Measurements from ENCODE around the gene RNPEP. TPM values are rescaled to one million over a fixed set of nuclear protein-coding genes. Genes with fewer than 3 reads are reported as not detected.
A peak's percentile ranks its signal among the peaks of the same experiment; 100 is the strongest.

RNPEP gene
- polyA plus RNA-seq, 1 experiment, result 89.0 TPM

DNA sequence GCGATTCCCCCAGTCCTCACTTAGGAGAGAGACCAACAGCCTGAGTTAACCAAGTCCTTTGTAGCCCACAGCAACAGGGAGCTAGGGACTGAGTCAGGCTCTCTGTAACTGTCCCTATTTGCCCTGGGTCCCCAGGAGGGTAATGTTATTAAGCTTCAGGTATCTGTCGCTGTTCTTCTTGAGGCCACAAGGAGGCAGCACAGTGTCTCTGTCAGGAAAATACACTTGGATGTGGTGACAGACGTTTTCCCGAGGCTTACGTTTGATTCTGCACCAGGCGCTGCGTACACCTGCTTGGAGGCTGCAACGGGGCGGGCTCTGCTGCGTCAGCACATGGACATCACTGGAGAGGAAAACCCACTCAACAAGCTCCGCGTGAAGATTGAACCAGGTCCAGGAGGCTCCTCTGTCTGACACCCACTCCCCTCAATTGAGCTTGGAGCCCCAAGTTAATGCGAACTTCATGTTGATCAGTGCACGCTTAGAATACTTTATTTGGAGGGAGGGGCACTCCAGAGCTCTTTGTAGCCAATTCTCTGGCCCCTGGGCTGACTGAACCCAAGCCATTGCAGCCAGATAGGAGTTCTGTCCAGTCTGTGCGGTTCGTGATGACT lies 17.3 kb downstream of the RNPEP start:
- Histone ChIP-seq H3K27me3 (ENCODE audit: control insufficient read depth, insufficient read depth, low read length) (no peaks in the 10 kb centered on the region), H3K9me3 (ENCODE audit: control insufficient read depth, insufficient read depth, low read length) (no peaks in the 10 kb centered on the region), H3K4me3 (ENCODE audit: low read depth, low read length) (no peak overlapping the region), H3K27ac (ENCODE audit: low read depth, low read length) (no peak overlapping the region)
- CTCF ChIA-PET, result interaction anchor here (0.7 to 8.2 kb wide), 32 partner anchors 9 to 154 kb away, joined by 3 to 125 read pairs (median 5); partner anchors contain the start of genes ELF3, GPR37L1, LMOD1 and RNPEP
- POLR2A ChIA-PET, result interaction anchor here (0.7 kb wide), 1 partner anchor 36 kb away, joined by 3 read pairs; no protein-coding TSS in a partner anchor
- DNase-seq (ENCODE audit: low read depth, low spot score), result no peak
- TF ChIP-seq, protein P1, sequence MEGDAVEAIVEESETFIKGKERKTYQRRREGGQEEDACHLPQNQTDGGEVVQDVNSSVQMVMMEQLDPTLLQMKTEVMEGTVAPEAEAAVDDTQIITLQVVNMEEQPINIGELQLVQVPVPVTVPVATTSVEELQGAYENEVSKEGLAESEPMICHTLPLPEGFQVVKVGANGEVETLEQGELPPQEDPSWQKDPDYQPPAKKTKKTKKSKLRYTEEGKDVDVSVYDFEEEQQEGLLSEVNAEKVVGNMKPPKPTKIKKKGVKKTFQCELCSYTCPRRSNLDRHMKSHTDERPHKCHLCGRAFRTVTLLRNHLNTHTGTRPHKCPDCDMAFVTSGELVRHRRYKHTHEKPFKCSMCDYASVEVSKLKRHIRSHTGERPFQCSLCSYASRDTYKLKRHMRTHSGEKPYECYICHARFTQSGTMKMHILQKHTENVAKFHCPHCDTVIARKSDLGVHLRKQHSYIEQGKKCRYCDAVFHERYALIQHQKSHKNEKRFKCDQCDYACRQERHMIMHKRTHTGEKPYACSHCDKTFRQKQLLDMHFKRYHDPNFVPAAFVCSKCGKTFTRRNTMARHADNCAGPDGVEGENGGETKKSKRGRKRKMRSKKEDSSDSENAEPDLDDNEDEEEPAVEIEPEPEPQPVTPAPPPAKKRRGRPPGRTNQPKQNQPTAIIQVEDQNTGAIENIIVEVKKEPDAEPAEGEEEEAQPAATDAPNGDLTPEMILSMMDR (IDR thresholded peaks at IDR 0.05; ENCODE audit: low read depth, low read length), result peak; percentile 77

DNA sequence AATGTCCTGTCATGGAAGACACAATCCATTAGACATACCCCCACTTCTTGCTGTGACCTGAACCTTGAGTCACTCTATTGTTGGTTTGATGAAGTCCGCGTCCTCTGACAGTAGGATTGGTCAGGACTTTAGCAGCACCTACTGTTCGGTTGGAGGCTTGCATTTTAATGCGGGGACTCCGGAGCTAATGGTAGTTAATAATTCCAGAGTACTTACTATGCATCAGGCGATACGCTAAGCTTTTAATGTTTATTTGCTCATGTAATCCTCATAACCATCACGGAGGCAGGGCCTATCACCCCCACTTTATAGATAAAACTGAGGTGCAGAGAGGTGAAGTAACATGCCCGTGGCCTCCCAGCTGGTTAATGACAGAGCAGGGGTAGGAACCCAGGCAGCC lies 20.1 kb downstream of the RNPEP start:
- H3K4me3 ChIP-seq (ENCODE audit: low read depth, low read length), result no peak overlapping the region
- TF ChIP-seq, protein P1 (IDR thresholded peaks at IDR 0.05; ENCODE audit: low read depth, low read length), result no peak
- H3K27ac ChIP-seq (ENCODE audit: low read depth, low read length), result no peak overlapping the region
- no peak for DNase-seq (ENCODE audit: low read depth, low spot score)
- no peaks in the 10 kb centered on the region for H3K9me3 ChIP-seq (ENCODE audit: control insufficient read depth, insufficient read depth, low read length)
- H3K27me3 ChIP-seq (ENCODE audit: control insufficient read depth, insufficient read depth, low read length), result no peaks in the 10 kb centered on the region
- ChIA-PET CTCF (interaction anchor here (8.2 kb wide), 1 partner anchor 118 kb away, joined by 125 read pairs; the partner anchor contains the start of gene GPR37L1), POLR2A (no interaction called here)

DNA sequence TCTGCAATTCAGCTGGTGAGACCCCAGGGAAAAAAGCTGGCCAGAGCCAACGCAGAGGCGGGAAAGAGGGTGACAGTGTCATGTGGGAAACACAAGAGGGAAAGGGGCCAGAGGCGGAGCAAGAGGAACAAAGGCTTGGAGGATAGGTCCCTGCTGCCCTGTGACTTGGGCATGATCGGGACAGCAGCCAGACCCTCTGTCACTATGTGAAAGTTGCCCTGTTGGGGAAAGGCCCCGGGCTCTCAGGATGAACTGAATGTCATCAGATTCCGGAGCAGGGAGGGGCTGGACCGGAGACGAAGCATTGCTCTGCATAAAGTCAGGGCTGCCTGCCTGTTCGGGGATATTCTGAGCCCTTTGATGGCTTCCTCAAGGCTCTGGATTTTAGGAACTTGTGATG lies 22.3 kb downstream of the RNPEP start:
- H3K27me3 ChIP-seq (ENCODE audit: control insufficient read depth, insufficient read depth, low read length), result no peaks in the 10 kb centered on the region
- no peak overlapping the region for H3K4me3 ChIP-seq (ENCODE audit: low read depth, low read length)
- DNase-seq (ENCODE audit: low read depth, low spot score), result no peak
- H3K9me3 ChIP-seq (ENCODE audit: control insufficient read depth, insufficient read depth, low read length), result no peaks in the 10 kb centered on the region
- TF ChIP-seq, protein P1 (IDR thresholded peaks at IDR 0.05; ENCODE audit: low read depth, low read length), result no peak
- ChIA-PET POLR2A (no interaction called here), CTCF (interaction anchor here (0.6 to 13.5 kb wide), 2 partner anchors 47 to 116 kb away, joined by 6 to 163 read pairs; partner anchors contain the start of gene GPR37L1)
- no peak overlapping the region for H3K27ac ChIP-seq (ENCODE audit: low read depth, low read length)

DNA sequence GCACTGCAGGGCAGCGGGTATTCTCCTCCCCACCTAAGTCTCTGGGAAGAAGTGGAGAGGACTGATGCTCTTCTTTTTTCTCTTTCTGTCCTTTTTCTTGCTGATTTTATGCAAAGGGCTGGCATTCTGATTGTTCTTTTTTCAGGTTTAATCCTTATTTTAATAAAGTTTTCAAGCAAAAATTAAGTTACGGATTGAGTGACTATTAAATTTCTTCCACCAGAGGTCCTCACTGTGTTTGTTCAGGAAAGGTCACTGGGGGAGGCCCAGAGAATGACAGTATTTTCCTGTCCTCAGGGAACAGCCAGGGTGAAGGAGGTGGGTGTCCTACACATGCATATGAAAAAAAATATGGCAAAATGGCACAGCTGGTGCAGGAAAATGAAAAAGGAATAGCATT lies 23.5 kb downstream of the RNPEP start:
- POLR2A ChIA-PET, result no interaction called here
- Histone ChIP-seq H3K27ac (ENCODE audit: low read depth, low read length) (no peak overlapping the region), H3K27me3 (ENCODE audit: control insufficient read depth, insufficient read depth, low read length) (no peaks in the 10 kb centered on the region), H3K9me3 (ENCODE audit: control insufficient read depth, insufficient read depth, low read length) (no peaks in the 10 kb centered on the region), H3K4me3 (ENCODE audit: low read depth, low read length) (no peak overlapping the region)
- TF ChIP-seq, protein P1 (IDR thresholded peaks at IDR 0.05; ENCODE audit: low read depth, low read length), result peak; percentile 53
- no peak for DNase-seq (ENCODE audit: low read depth, low spot score)
- CTCF ChIA-PET, result interaction anchor here (1.5 to 13.5 kb wide), 3 partner anchors 107 to 129 kb away, joined by 3 to 163 read pairs (median 18); partner anchors contain the start of gene GPR37L1

DNA sequence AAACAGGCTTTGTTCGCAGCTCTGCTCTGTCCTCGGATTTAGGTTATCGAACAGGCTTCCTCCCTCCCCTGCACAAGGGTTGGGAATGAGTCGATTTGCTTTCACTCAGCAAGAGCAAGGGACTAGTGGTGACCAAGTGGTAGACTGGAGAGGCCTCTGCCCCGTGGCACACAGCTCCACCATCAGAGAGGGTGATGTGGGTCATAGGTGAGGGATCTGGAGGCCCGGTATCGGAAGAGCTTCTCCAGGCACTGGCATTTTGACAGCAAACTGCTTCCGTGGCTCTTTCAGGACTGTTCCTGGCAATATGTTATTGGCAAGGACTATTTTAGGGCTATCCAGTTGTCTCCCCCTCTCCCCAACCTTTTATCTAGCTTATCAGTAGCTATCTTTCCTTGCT lies 24.9 kb downstream of the RNPEP start:
- H3K27ac ChIP-seq (ENCODE audit: low read depth, low read length), result no peak overlapping the region
- no peak for DNase-seq (ENCODE audit: low read depth, low spot score)
- H3K4me3 ChIP-seq (ENCODE audit: low read depth, low read length), result no peak overlapping the region
- ChIA-PET CTCF (interaction anchor here (0.6 to 13.5 kb wide), 11 partner anchors 7 to 128 kb away, joined by 3 to 163 read pairs (median 5); partner anchors contain the start of genes GPR37L1 and RNPEP), POLR2A (interaction anchor here (0.5 to 0.7 kb wide), 3 partner anchors 58 to 131 kb away, joined by 3 to 4 read pairs (median 3); no protein-coding TSS in a partner anchor)
- TF ChIP-seq, protein P1 (IDR thresholded peaks at IDR 0.05; ENCODE audit: low read depth, low read length), result no peak
- H3K27me3 ChIP-seq (ENCODE audit: control insufficient read depth, insufficient read depth, low read length), result peaks cover 3% of the 10 kb centered on the region
- no peaks in the 10 kb centered on the region; the same call in 1 of the 2 replicates for H3K9me3 ChIP-seq (ENCODE audit: control insufficient read depth, insufficient read depth, low read length)

Measured in AG04450 (cell line).